ENCODE results near the gene LEKR1.
"Not testable (repeated sequence)": the region's sequence is repeated elsewhere in the genome, so short reads cannot be mapped to it uniquely, and the experiment has no call there.

Gene LEKR1

DNA sequence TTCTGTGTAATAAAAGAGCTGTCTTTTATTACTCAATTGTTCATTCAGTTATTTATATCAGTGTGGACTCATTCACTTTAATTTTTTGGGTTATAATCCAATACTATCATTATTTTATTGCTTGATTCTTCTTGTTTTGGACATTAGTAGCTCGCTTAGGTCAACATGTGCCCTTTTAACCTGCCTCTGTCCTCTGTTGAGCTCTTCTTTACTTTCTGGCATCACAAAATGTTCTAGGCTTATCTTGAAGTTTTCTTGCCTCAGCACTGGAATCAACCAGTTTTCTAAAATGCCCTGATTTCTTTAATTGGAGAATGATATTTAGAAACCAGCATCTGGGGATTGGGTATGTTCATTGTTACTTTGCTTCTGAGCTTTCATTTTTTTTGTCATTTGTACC, 82.2 kb downstream of the LEKR1 start:
- no peaks in the 10 kb centered on the region for H3K36me3 ChIP-seq (replicated peaks; ENCODE audit: low read depth, low read length)
- no peaks in the 10 kb centered on the region for H3K9me3 ChIP-seq (ENCODE audit: insufficient read depth, low read length)
- H3K79me2 ChIP-seq (ENCODE audit: low read length), result no peaks in the 10 kb centered on the region
- H3K27ac ChIP-seq (ENCODE audit: low read length), result no peak overlapping the region
- H3K4me1 ChIP-seq (ENCODE audit: low read length), result no peaks in the 10 kb centered on the region
- no peak overlapping the region for H3K9ac ChIP-seq (ENCODE audit: low read length)
- no peaks in the 10 kb centered on the region for H4K20me1 ChIP-seq (ENCODE audit: insufficient read depth, low read length)
- no peak overlapping the region for H3K4me2 ChIP-seq (ENCODE audit: low read length)
- no peak overlapping the region for H2AFZ ChIP-seq (ENCODE audit: low read depth, low read length)
- H3K4me3 ChIP-seq (ENCODE audit: low read length), result no peak overlapping the region
- H3K27me3 ChIP-seq (ENCODE audit: low read depth, low read length), result no peaks in the 10 kb centered on the region
- no peak for TF ChIP-seq EZH2phosphoT487 (IDR thresholded peaks at IDR 0.05; ENCODE audit: low read depth)
- TF ChIP-seq, protein P1, sequence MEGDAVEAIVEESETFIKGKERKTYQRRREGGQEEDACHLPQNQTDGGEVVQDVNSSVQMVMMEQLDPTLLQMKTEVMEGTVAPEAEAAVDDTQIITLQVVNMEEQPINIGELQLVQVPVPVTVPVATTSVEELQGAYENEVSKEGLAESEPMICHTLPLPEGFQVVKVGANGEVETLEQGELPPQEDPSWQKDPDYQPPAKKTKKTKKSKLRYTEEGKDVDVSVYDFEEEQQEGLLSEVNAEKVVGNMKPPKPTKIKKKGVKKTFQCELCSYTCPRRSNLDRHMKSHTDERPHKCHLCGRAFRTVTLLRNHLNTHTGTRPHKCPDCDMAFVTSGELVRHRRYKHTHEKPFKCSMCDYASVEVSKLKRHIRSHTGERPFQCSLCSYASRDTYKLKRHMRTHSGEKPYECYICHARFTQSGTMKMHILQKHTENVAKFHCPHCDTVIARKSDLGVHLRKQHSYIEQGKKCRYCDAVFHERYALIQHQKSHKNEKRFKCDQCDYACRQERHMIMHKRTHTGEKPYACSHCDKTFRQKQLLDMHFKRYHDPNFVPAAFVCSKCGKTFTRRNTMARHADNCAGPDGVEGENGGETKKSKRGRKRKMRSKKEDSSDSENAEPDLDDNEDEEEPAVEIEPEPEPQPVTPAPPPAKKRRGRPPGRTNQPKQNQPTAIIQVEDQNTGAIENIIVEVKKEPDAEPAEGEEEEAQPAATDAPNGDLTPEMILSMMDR (IDR thresholded peaks at IDR 0.05; ENCODE audit: low read depth, low read length), result no peak

DNA sequence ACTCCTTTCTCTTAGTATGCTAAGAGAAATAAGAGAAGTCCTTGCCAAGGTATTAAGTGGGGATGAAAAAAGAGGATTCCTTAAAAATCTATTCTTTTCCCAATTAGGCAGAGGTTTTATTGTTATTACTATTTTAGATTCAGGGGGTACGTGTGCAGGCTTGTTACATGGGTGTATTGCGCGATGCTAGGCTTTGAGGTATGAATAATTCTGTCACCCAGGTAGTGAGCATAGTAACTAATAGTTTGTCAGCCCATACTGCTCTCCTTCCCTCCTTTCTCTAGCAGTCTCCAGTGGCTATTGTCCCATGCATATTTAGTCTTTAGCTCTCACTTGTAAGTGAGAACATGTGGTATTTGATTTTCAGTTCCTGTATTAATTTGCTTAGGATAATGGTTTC, 83.9 kb downstream of the LEKR1 start:
- Histone ChIP-seq H3K36me3 (replicated peaks; ENCODE audit: low read depth, low read length) (no peaks in the 10 kb centered on the region), H4K20me1 (ENCODE audit: insufficient read depth, low read length) (no peaks in the 10 kb centered on the region), H3K27me3 (ENCODE audit: low read depth, low read length) (no peaks in the 10 kb centered on the region), H3K27ac (ENCODE audit: low read length) (no peak overlapping the region), H3K9me3 (ENCODE audit: insufficient read depth, low read length) (no peaks in the 10 kb centered on the region; the same call in 1 of the 2 replicates), H3K4me3 (ENCODE audit: low read length) (no peak overlapping the region), H3K79me2 (ENCODE audit: low read length) (no peaks in the 10 kb centered on the region), H2AFZ (ENCODE audit: low read depth, low read length) (no peak overlapping the region), H3K4me1 (ENCODE audit: low read length) (no peaks in the 10 kb centered on the region), H3K9ac (ENCODE audit: low read length) (no peak overlapping the region), H3K4me2 (ENCODE audit: low read length) (no peak overlapping the region)
- no peak for TF ChIP-seq EZH2phosphoT487 (IDR thresholded peaks at IDR 0.05; ENCODE audit: low read depth)
- TF ChIP-seq, protein P1 (IDR thresholded peaks at IDR 0.05; ENCODE audit: low read depth, low read length), result no peak

DNA sequence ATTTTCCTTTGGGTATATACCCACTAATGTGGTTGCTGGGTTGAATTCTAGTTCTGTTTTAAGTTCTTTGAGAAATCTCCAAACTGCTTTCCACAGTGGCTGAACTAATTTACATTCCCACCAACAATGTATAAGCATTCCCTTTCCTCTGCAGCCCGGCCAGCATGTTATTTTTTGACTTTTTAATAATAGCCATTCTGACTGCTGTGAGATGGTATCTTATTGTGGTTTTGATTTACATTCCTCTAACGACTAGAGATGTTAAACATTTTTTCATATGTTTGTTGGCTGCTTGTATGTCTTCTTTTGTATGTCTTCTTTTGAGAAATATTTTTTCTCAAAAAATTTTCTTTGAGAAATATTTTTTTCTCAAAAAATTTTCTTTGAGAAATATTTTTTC, 84.7 kb downstream of the LEKR1 start:
- not testable (repeated sequence) for H3K79me2 ChIP-seq (ENCODE audit: low read length); H3K4me2 ChIP-seq (ENCODE audit: low read length); H3K27ac ChIP-seq (ENCODE audit: low read length); H3K27me3 ChIP-seq (ENCODE audit: low read depth, low read length); H3K4me3 ChIP-seq (ENCODE audit: low read length); H3K4me1 ChIP-seq (ENCODE audit: low read length); H3K9ac ChIP-seq (ENCODE audit: low read length); H3K9me3 ChIP-seq (ENCODE audit: insufficient read depth, low read length); H2AFZ ChIP-seq (ENCODE audit: low read depth, low read length); H4K20me1 ChIP-seq (ENCODE audit: insufficient read depth, low read length); H3K36me3 ChIP-seq (replicated peaks; ENCODE audit: low read depth, low read length)

DNA sequence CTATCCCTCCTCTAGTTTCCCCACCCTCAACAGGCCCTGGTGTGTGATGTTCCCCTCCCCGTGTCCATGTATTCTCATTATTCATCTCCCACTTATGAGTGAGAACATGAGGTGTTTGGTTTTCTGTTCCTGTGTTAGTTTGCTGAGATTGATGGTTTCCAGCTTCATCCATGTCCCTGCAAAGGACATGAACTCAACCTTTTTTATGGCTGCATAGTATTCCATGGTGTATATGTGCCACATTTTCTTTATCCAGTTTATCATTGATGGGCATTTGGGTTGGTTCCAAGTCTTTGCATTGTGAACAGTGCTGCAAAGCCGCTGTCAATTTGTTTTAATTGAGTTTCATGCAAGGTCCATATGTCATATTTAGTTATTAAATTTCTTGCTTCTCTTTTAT, 88.1 kb downstream of the LEKR1 start:
- H3K4me1 ChIP-seq (ENCODE audit: low read length); H3K4me2 ChIP-seq (ENCODE audit: low read length); H3K9ac ChIP-seq (ENCODE audit: low read length); H3K9me3 ChIP-seq (ENCODE audit: insufficient read depth, low read length); H3K36me3 ChIP-seq (replicated peaks; ENCODE audit: low read depth, low read length); H3K27ac ChIP-seq (ENCODE audit: low read length); H2AFZ ChIP-seq (ENCODE audit: low read depth, low read length); H4K20me1 ChIP-seq (ENCODE audit: insufficient read depth, low read length); H3K79me2 ChIP-seq (ENCODE audit: low read length); H3K4me3 ChIP-seq (ENCODE audit: low read length); H3K27me3 ChIP-seq (ENCODE audit: low read depth, low read length): not testable (repeated sequence)

DNA sequence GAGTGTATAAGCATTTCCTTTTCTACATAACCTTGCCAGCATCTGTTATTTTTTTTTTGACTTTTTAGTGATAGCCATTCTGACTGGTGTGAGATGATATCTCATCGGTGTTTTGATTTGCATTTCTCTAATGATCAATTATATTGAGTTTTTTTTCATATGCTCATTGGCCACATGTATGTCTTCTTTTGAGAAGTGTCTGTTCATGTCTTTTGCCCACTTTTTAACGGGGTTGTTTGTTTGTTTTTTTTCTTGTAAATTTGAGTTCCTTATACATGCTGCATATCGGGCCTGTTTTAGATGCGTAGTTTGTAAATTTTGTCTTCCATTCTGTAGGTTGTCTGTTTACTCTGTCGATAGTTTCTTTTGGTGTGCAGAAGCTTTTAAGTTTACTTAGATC, 89.2 kb downstream of the LEKR1 start:
- TF ChIP-seq, protein P1 (IDR thresholded peaks at IDR 0.05; ENCODE audit: low read depth, low read length), result no peak
- no peak for TF ChIP-seq EZH2phosphoT487 (IDR thresholded peaks at IDR 0.05; ENCODE audit: low read depth)
- Histone ChIP-seq H3K36me3 (replicated peaks; ENCODE audit: low read depth, low read length) (no peaks in the 10 kb centered on the region), H2AFZ (ENCODE audit: low read depth, low read length) (no peak overlapping the region), H4K20me1 (ENCODE audit: insufficient read depth, low read length) (no peaks in the 10 kb centered on the region), H3K79me2 (ENCODE audit: low read length) (no peaks in the 10 kb centered on the region), H3K4me1 (ENCODE audit: low read length) (no peaks in the 10 kb centered on the region), H3K4me3 (ENCODE audit: low read length) (no peak overlapping the region), H3K9me3 (ENCODE audit: insufficient read depth, low read length) (no peaks in the 10 kb centered on the region; the same call in 1 of the 2 replicates), H3K27ac (ENCODE audit: low read length) (no peak overlapping the region), H3K9ac (ENCODE audit: low read length) (no peak overlapping the region), H3K4me2 (ENCODE audit: low read length) (no peak overlapping the region), H3K27me3 (ENCODE audit: low read depth, low read length) (no peaks in the 10 kb centered on the region)

Data from OCI-LY3 (cell line).